ENCODE data around the gene PZP. TPM values are rescaled to one million over a fixed set of nuclear protein-coding genes. Genes with fewer than 3 reads are reported as not detected.
"Not testable (repeated sequence)": the region's sequence is repeated elsewhere in the genome, so short reads cannot be mapped to it uniquely, and the experiment has no call there.

Gene PZP
- total RNA-seq, 1 donor from 2014 or later, result 2.7 TPM

DNA sequence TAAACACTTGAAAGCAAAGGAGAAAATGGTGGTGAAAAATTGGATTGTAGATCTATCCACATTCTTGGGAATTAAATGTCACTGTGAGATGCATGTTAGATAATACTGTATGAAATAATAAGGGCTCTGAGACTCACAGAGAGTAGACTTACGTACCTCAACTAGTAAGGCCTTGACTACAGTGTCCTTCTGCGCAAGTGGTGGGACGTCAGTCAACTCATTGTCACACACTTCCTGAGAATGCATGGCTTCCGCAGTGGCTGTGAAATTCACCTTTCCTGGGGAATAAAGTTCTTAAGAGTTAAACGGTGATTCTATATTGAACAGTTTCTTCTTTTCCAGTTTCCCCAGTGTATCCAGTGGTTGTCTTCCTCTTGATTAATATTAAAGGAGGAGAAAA is 32.6 kb upstream of the PZP start:
- Histone ChIP-seq H3K36me3 (no peaks in the 10 kb centered on the region), H3K4me1 (no peaks in the 10 kb centered on the region), H3K4me3 (peak overlapping the region; percentile 53), H3K27me3 (ENCODE audit: low read depth) (no peaks in the 10 kb centered on the region), H3K9me3 (no peaks in the 10 kb centered on the region), H3K27ac (peak overlapping the region; percentile 78)
- DNase-seq (no peak), ATAC-seq (no peak)
- TF ChIP-seq, protein P1, sequence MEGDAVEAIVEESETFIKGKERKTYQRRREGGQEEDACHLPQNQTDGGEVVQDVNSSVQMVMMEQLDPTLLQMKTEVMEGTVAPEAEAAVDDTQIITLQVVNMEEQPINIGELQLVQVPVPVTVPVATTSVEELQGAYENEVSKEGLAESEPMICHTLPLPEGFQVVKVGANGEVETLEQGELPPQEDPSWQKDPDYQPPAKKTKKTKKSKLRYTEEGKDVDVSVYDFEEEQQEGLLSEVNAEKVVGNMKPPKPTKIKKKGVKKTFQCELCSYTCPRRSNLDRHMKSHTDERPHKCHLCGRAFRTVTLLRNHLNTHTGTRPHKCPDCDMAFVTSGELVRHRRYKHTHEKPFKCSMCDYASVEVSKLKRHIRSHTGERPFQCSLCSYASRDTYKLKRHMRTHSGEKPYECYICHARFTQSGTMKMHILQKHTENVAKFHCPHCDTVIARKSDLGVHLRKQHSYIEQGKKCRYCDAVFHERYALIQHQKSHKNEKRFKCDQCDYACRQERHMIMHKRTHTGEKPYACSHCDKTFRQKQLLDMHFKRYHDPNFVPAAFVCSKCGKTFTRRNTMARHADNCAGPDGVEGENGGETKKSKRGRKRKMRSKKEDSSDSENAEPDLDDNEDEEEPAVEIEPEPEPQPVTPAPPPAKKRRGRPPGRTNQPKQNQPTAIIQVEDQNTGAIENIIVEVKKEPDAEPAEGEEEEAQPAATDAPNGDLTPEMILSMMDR (IDR thresholded peaks at IDR 0.05), result no peak
- intact Hi-C loops (cut with DNase I), result no loop called here

DNA sequence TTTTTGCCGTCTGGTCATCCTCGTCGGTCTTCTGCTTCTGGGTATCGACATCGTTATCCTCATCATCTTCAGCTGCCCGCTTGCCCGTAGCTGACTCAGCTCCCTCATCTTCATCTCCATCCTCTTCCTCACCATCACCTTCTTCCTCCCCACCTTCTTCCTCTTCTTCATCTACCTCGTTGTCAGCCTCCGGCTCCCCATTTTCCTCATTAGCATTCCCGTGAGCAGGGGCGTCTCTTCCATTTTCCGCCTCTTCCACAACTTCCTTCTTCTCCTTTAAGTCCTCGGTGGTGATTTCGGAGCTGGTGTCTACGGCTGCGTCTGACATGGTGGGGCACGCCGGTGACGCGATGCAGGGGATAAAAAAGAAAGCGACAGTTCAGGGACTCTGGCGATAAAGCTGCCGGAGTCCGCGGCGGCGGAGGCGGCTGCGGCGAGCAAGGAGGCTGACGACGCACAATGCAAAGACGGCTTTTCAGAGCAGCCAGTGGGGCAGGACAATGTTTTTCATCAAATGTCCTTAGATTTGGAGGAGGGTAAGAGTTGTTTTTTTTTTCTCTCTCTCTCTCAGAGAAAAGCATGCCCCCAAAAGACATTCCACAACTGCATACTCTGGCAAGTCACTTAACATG is 31.9 kb upstream of the PZP start:
- H3K27me3 ChIP-seq (ENCODE audit: low read depth); H3K9me3 ChIP-seq; H3K4me1 ChIP-seq; intact Hi-C loops (cut with DNase I); H3K36me3 ChIP-seq: not testable (repeated sequence)
- peak overlapping the region; percentile 78 for H3K27ac ChIP-seq
- H3K4me3 ChIP-seq, result peak overlapping the region; percentile 53
- DNase-seq (peak; percentile 45), ATAC-seq (peak in 1 of 2 donors; percentile 21)

DNA sequence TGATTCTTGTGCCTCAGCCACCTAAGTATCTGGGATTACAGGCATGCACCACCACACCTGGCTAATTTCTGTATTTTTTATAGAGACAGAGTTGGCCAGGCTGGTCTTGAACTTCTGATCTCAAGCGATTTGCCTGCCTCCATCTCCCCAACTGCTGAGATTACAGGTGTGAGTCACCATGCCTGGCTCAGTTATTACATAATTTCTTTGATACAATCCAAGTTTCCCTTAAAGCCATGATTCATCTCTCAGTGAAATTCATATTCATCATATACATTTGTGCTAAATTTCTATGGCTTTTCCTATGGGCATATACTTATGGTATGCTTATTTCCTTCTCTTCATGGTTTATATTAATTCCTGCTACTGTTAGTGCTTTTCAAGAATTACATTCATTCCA is 29.1 kb upstream of the PZP start:
- no peaks in the 10 kb centered on the region for H3K36me3 ChIP-seq
- TF ChIP-seq, protein P1 (IDR thresholded peaks at IDR 0.05), result no peak
- H3K27ac ChIP-seq, result no peak overlapping the region
- no peak overlapping the region for H3K4me3 ChIP-seq
- ATAC-seq (no peak), DNase-seq (no peak)
- no peaks in the 10 kb centered on the region for H3K9me3 ChIP-seq
- intact Hi-C loops (cut with DNase I), result no loop called here
- H3K4me1 ChIP-seq, result no peaks in the 10 kb centered on the region
- H3K27me3 ChIP-seq (ENCODE audit: low read depth), result no peaks in the 10 kb centered on the region

DNA sequence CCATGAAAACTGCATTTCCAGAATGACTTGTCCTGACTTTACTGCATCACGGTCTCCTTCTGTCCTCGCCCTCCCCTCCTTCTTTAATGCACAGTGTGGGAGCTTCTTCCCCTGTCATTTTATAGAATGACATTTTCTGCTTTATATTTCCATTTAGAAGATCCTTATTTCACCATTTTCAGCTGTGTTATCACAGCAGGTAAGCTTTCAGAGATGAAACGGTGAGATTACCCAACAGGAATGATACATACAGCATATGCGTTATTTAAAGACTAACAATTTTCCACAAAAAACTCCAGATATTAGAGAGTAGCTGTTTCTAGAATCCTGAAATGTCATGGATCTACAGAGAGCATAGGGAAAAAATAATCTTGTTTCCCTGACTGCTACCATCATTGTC is 27.3 kb upstream of the PZP start:
- TF ChIP-seq, protein P1 (IDR thresholded peaks at IDR 0.05), result no peak
- Histone ChIP-seq H3K4me1 (no peaks in the 10 kb centered on the region), H3K4me3 (no peak overlapping the region), H3K27ac (no peak overlapping the region), H3K9me3 (no peaks in the 10 kb centered on the region), H3K27me3 (ENCODE audit: low read depth) (no peaks in the 10 kb centered on the region), H3K36me3 (no peaks in the 10 kb centered on the region)
- ATAC-seq, result no peak
- no peak for DNase-seq
- intact Hi-C loops (cut with DNase I), result no loop called here

DNA sequence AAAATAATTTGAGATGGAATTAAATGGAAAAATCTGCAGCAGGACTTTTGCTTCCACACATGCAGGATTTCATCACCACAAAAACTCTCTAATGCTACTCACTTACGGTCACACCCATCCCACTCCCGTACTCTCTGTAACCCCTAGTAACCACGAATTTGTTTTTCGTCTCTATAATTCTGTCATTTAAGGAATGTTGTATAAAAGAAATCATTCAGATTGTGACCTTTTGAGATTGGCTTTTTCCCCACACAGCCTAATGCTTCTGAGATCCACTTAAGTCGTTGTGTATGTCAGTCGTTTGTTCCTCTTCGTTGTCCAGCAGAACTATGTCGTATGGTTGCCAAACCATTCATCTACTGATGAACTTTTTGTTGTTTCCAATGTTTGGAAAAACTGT is 19.8 kb upstream of the PZP start:
- Histone ChIP-seq H3K27ac (no peak overlapping the region), H3K36me3 (no peaks in the 10 kb centered on the region), H3K4me1 (no peaks in the 10 kb centered on the region), H3K4me3 (no peak overlapping the region), H3K9me3 (no peaks in the 10 kb centered on the region), H3K27me3 (ENCODE audit: low read depth) (no peaks in the 10 kb centered on the region)
- TF ChIP-seq, protein P1 (IDR thresholded peaks at IDR 0.05), result no peak
- DNase-seq, result no peak
- intact Hi-C loops (cut with DNase I), result no loop called here
- peak; percentile 59 to 62 for ATAC-seq

DNA sequence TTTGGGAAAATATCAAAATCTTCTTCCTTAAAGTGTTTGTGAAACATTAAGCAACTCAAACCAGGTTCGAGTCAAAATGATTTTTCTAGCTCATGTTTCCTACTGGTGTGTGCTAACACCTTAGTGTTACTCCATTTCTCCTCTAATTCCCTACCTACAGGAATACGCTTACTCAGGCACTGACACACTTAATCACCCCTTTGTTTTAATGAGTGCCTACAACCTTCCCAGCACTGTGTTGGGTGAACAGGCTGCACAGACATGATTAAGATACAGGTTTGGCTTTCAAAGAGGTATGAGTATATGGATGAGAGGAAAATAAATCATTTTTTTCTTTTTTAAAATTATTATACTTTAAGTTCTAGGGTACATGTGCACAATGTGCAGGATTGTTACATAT is 15.6 kb upstream of the PZP start:
- Histone ChIP-seq H3K27ac (no peak overlapping the region), H3K9me3 (no peaks in the 10 kb centered on the region), H3K4me1 (no peaks in the 10 kb centered on the region), H3K36me3 (no peaks in the 10 kb centered on the region), H3K4me3 (no peak overlapping the region), H3K27me3 (ENCODE audit: low read depth) (no peaks in the 10 kb centered on the region)
- DNase-seq, result no peak
- TF ChIP-seq, protein P1 (IDR thresholded peaks at IDR 0.05), result no peak
- intact Hi-C loops (cut with DNase I), result no loop called here
- ATAC-seq, result no peak
